ENCODE measurements around the gene PTMS. TPM values are rescaled to one million over a fixed set of nuclear protein-coding genes. Genes with fewer than 3 reads are reported as not detected.

The PTMS gene
- total RNA-seq, 6 donors from 2014 or later, result 142 to 463 (median 224) TPM

GRCh38 chr12:6753772-6754356 lies 12.3 kb upstream of the PTMS start:
- Histone ChIP-seq H3K36me3 (peaks cover 20 to 30% (median 27%) of the 10 kb centered on the region in 4 donors), H3K9me3 (no peaks in the 10 kb centered on the region), H3K4me3 (peak overlapping the region in 3 of 4 donors; percentile 82 to 95 (median 83)), H3K4me1 (peaks cover 12 to 22% (median 18%) of the 10 kb centered on the region in 4 donors), H3K27me3 (no peaks in the 10 kb centered on the region), H3K27ac (peak overlapping the region; percentile 96 to 100 (median 98))
- no peak for DNase-seq
- no peak for ATAC-seq (ENCODE audit: low FRiP score in 2 of 2)
- TF ChIP-seq CTCF (IDR thresholded peaks at IDR 0.05) (no peak), POLR2A (IDR thresholded peaks at IDR 0.05) (no peak), POLR2AphosphoS5 (IDR thresholded peaks at IDR 0.05) (no peak), EP300 (IDR thresholded peaks at IDR 0.05) (no peak)
- 0 to 5% methylated on average over 3 to 7 of the region's 7 CpGs for WGBS, 2 donors

- WGBS, 2 donors, result 91 to 96% methylated on average over 2 of the region's 2 CpGs
- H3K27ac ChIP-seq, result peak overlapping the region; percentile 21 to 100 (median 98)
- no peaks in the 10 kb centered on the region for H3K27me3 ChIP-seq
- TF ChIP-seq EP300 (IDR thresholded peaks at IDR 0.05) (no peak), POLR2AphosphoS5 (IDR thresholded peaks at IDR 0.05) (no peak), CTCF (IDR thresholded peaks at IDR 0.05) (no peak), POLR2A (IDR thresholded peaks at IDR 0.05) (no peak)
- H3K4me1 ChIP-seq, result peaks cover 12 to 22% (median 18%) of the 10 kb centered on the region in 4 donors
- H3K9me3 ChIP-seq, result no peaks in the 10 kb centered on the region
- DNase-seq (no peak), ATAC-seq (ENCODE audit: low FRiP score in 2 of 2) (no peak)
- H3K4me3 ChIP-seq, result no peak overlapping the region
- peaks cover 15 to 25% (median 21%) of the 10 kb centered on the region in 4 donors for H3K36me3 ChIP-seq
These were observed 11.8 kb upstream of the PTMS start for GRCh38 chr12:6754411-6754810.

GRCh38 chr12:6757028-6757690 lies 9.0 kb upstream of the PTMS start:
- TF ChIP-seq POLR2A (IDR thresholded peaks at IDR 0.05), result no peak
- no peak for TF ChIP-seq EP300 (IDR thresholded peaks at IDR 0.05)
- TF ChIP-seq CTCF (IDR thresholded peaks at IDR 0.05), result no peak
- no peak for TF ChIP-seq POLR2AphosphoS5 (IDR thresholded peaks at IDR 0.05)
- H3K4me3 ChIP-seq, result no peak overlapping the region
- H3K4me1 ChIP-seq, result peaks cover 7 to 16% (median 10%) of the 10 kb centered on the region in 4 donors
- no peak for ATAC-seq (ENCODE audit: low FRiP score in 2 of 2)
- no peaks in the 10 kb centered on the region for H3K9me3 ChIP-seq
- DNase-seq, result no peak
- H3K36me3 ChIP-seq, result no peaks in the 10 kb centered on the region
- H3K27ac ChIP-seq, result no peak overlapping the region
- WGBS, 2 donors, result 76 to 85% methylated on average over 8 of the region's 8 CpGs
- no peaks in the 10 kb centered on the region for H3K27me3 ChIP-seq

GRCh38 chr12:6758506-6759095 lies 7.6 kb upstream of the PTMS start:
- Histone ChIP-seq H3K27ac (no peak overlapping the region), H3K36me3 (no peaks in the 10 kb centered on the region), H3K4me3 (no peak overlapping the region), H3K9me3 (no peaks in the 10 kb centered on the region), H3K4me1 (peaks cover 8 to 14% (median 13%) of the 10 kb centered on the region in 4 donors), H3K27me3 (no peaks in the 10 kb centered on the region)
- no peak for TF ChIP-seq EP300 (IDR thresholded peaks at IDR 0.05)
- no peak for TF ChIP-seq CTCF (IDR thresholded peaks at IDR 0.05)
- no peak for TF ChIP-seq POLR2AphosphoS5 (IDR thresholded peaks at IDR 0.05)
- no peak for TF ChIP-seq POLR2A (IDR thresholded peaks at IDR 0.05)
- ATAC-seq (ENCODE audit: low FRiP score in 2 of 2) (no peak), DNase-seq (no peak)
- WGBS, 2 donors, result 77% methylated on average over 9 of the region's 9 CpGs

All from upper lobe of left lung (tissue), 6 donors.